ENCODE results near the gene EYA3. TPM values are rescaled to one million over a fixed set of nuclear protein-coding genes. Genes with fewer than 3 reads are reported as not detected.
A peak's percentile ranks its signal among the peaks of the same experiment; 100 is the strongest.

EYA3 gene
- 18.9 TPM for total RNA-seq

DNA sequence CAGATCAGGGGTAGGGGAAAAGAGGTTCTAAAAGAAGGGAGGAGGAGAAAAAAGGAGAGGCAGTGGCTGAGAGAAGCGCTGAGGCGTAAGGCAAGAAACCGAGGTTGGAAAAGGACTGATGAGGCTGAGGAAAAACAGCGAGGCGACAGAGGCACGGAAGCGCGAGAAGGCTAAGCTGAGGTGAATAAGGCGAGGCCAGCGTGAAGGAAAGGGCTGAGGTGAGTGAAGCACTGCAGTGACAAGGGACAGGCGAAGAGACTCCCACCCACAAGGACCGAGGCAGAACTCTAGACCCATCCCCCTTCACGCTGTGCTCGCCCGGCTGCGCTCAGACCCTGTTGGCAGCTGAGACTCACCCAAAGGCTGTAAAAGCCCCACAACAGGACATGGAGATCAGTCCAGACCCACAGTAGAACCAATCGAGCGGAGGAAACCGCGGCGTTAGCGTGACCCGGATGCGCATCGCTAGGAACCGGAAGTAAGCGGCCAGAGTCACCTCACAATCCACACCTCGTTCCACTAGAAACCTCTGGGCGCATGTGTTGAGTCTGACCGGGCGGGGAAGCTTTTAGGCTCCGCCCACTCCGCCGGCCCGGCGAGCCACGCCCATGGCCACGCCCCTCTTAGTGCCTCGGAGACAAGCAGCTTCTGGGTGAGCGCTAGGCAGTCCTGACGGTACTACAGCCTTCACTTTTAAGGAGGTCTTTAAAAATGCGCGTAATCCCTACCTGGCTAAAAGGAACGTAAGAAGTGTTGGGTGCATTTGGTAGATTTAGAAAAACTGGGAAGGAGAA lies at the start of gene EYA3:
Gene EYA3 (minus strand): TSS at position 443 of the 794 bp plus-strand sequence. CDS start 30,584 bp downstream, outside the sequence.
- ATAC-seq = peak; percentile 99

GRCh38 chr1:28136922-28137613 lies 48.7 kb upstream of the EYA3 start:
- no peak for ATAC-seq

DNA sequence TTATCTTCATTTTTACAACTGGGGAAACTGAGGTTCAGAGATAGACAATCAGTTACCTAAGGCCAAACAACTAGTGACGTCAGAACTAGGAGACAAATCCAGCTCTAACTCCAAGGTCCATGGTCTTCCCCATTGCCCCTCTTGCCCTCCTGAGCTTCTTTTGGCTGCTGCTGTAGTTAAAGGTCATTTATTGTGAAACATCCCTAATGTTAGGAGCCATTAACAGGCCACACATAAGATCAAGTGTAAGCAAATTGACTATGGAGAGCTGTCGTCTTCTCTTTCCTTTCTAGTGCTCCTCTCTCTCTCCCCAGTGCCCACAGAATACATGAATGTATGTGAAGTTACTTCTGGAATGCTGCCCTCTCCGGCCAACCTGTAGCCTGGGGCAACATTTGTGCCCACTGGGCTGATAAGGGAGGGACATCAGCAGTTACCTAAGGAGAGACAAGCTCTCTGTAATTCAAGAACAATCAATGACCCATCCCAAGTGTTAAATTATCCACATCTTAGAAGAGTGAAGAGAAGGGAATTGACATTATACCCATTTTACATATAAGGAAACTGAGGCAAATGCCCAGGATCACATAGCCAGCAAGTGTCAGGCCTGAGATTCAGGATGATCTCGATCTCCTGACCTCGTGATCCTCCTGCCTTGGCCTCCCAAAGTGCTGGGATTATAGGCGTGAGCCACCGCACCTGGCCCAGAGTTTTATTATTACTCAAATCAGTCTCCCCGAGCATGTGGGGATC lies 47.9 kb upstream of the EYA3 start:
- ATAC-seq = no peak

GRCh38 chr1:28135371-28136168 lies 47.2 kb upstream of the EYA3 start:
- ATAC-seq = peak; percentile 94

DNA sequence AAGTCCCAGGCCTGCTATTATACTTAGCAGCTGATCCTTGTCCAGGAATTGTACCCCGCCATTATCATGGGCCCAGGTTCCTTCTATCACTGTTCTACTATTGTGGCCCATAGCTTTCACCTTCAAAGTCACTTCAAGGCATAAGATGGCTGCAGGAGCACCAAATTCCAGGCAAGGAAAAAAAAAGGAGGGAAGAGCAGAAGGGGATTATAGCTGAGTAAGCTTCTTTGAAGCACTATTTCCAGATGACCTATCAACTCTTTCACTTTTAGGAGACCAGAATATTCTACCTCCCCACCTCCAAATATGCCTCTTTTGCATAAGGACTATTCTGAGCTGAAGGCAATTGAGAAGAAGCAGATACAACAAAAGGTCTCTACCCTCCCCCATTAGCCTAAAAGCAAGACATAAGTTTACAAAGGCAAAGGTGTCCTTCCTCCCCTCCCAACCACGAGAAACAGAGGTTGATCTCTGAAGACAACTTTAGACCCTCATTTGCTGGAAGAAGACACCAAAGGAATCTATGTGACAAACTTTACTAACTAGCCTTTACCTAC lies 46.3 kb upstream of the EYA3 start:
- no peak for ATAC-seq

- no peak for ATAC-seq
Observed at GRCh38 chr1:28132171-28133167, 44.1 kb upstream of the EYA3 start.

DNA sequence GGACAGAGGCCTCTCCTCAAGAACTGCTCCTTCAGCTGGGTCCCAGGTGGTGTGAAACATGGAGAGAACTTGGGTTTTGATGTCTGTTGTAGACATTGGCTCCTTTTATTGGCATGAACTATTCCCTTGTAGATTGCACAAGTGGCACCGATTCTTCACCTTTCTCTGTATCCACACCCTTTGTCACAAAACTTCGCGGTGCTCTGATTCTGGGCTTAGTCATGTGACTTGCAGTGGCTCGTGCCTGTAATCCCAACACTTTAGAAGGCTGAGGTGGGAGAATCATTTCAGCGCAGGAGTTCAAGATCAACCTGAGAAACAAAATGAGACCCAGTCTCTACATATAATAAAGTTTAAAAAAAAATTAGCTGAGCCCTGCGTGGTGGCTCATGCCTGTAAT lies 42.5 kb upstream of the EYA3 start:
- ATAC-seq = no peak

DNA sequence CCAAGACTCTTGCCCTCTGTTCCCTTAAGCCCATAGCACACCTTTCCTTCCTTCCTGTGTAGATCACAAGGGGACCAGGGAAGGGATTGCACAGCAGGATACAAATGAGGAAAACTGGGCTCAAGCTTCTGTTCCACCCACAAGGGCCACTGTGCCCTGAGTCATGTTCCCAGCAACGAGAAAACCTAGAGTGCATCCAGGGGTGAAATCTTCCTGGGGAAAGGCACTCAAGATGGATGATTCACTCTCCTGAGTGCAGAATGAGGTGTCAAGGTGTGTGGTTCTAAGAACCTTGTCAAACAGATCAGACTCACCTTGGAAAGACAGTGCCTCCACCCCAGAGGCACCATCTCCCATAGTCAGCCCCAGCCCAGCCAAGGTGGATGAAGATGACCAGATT lies 40.7 kb upstream of the EYA3 start:
- peak; percentile 92 for ATAC-seq

DNA sequence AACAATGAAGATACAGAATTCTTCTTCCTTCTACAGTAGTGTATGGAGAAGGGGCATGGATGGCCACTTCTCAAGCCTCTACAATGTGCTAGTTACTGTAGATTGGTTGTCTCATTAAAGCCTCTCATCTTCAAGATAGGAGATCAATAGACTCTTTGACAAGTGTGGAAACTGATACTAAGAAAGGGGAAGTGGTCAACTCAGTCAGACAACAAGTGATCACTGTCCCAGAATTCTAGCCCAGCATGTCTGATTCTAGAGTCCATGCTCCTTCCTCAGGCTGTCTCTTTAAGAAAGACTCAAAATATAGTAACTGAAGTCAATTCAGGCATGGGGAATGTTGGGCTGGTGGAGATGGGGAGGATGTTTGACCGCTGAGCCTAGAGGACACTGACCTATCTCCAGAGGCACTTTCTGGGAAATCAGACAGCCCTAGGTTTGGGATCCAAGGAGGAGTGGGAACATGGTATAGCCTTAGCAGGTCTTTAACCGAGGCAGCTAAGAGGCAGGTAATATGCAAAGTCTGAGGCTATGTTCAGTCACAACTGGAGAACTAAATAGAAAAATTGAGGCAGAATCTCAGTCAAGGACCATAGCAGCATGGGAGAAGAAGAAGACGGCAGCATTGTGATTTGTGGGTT lies 39.3 kb upstream of the EYA3 start:
- no peak for ATAC-seq

- no peak for ATAC-seq
Observed at GRCh38 chr1:28126783-28127490, 38.5 kb upstream of the EYA3 start.

- no peak for ATAC-seq
Observed at GRCh38 chr1:28126212-28126611, 37.8 kb upstream of the EYA3 start.

DNA sequence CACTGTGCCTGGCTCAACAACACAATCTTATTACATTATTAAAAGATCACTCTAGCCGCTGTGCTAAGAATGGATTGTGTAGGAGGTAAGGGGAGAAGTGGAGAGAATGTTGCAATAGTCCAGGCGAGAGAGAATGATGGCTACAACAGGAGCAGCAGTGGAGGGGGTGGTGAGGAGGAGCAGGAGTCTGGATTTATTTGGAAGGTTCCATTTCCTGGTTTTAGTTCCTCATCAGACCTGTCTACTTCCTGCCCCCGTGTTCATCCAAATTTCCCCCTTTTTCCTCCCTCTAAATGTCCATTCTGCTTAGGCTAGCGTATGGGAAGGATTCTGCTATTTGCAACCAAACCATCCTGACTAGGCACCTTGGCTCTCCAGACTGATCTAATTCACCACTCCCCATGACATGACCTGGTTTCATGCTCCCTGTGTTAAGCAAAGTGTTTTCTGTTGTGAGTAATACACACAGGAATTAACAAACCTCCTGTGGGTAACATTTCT lies 35.1 kb upstream of the EYA3 start:
- peak; percentile 79 for ATAC-seq

DNA sequence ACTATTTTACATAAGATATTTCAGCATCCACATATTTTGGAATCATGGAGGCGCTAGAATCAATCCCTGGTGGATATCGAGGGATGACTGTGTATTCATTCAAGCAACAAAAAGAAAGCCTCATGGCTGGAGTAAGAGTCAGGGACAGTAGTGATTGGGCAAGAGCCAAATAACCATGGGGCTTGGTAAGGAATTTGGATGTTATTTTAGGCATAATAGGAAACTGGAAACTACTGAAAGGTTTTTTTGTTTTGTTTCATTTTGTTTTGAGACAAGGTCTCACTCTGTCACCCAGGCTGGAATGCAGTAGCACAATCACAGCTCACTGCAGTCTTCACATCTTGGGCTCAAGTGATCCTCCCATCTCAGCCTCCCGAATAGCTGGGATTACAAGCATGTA lies 33.8 kb upstream of the EYA3 start:
- no peak for ATAC-seq

DNA sequence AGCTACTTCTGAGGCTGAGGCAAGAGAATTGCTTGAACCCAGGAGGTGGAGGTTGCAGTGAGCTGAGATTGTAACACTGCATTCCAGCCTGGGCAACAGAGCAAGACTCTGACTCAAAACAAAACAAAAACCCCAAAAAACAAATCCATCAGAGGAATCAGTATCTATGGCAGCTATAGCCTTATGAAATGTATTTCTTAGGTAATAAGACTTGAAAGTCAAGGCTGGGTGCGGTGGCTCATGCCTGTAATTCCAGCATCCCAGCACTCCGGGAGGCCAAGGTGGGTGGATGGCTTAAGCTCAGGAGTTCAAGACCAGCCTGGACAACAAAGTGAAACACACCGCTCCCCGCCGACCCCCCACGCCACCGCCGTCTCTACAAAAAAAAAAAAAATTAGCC lies 31.1 kb upstream of the EYA3 start:
- ATAC-seq = no peak

DNA sequence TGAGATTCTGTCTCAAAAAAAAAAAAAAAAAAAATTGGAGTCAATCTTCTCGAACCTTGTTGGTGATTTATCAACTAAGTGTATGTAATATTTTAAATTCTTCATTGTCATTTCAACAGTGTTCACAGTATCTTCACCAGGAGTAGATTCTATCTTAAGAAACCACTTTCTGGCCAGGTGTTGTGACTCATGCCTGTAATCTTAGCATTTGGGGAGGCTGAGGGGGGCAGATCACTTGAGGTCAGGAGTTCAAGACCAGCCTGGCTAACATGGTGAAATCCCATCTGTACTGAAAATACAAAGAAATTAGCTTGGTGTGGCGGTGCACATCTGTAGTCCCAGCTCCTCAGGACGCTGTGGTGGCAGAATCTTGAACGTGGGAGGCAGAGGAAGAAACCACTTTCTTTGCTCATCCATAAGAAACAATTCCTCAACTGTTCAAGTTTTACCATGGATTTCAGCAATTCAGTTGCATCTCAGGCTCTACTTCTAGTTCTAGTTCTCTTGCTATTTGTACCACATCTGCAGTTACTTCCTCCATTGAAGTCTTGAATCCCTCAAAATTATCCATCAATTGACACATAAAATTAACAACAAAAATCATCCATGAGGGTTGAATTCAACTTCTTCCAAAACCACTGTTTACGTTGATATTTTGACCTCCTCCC lies 30.4 kb upstream of the EYA3 start:
- no peak for ATAC-seq

DNA sequence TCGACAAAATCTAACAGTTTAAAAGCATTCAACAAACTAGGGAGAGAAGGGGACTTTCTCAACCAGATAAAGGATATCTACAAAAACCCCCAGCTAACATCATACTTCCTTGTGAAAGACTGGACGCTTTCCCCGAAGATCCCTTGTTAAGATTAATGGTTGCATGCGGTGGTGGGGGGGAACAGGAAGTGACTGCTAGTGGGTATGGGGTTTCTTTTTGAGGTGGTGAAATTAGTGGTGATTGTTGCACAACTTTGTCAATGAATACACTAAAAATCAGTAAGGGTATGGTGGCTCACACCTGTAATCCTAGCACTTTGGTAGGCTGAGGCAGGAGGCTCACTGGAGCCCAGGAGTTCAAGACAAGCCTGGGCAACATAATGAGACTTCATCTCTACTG lies 26.9 kb upstream of the EYA3 start:
- ATAC-seq = no peak

DNA sequence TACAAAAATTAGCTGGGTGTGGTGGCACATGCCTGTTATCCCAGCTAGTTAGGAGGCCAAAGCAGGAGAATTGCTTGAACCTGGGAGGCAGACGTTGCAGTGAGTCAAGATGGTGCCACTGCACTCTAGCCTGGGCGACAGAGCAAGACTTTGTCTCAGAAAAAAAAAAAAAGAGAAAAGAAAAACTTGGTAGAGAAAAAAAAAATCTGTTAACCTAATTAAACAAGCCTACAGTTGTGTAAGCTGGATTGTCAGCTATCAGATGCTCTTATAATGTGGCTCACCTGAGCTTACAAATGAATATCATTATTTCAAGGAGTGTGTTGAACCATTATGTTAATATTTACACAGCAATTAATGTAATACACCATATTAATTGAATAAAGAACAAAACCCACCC lies 26.4 kb upstream of the EYA3 start:
- no peak for ATAC-seq

- ATAC-seq = no peak
Observed at GRCh38 chr1:28113242-28113572, 24.8 kb upstream of the EYA3 start.

Data from esophagus mucosa (tissue), 1 donor.